Activated CD4-positive, alpha-beta T cell treated with anti-CD3 and anti-CD28 coated beads for 4 hours (primary cell): Measurements from ENCODE around the gene FIBP.
"Not testable (repeated sequence)": the region's sequence is repeated elsewhere in the genome, so short reads cannot be mapped to it uniquely, and the experiment has no call there.

ENCODE experiments used
- DNase-seq, 2 donors: peaks; one replicate each; pipeline ENCODE4 v3.0.0-alpha.2; 2020

The FIBP gene

DNA sequence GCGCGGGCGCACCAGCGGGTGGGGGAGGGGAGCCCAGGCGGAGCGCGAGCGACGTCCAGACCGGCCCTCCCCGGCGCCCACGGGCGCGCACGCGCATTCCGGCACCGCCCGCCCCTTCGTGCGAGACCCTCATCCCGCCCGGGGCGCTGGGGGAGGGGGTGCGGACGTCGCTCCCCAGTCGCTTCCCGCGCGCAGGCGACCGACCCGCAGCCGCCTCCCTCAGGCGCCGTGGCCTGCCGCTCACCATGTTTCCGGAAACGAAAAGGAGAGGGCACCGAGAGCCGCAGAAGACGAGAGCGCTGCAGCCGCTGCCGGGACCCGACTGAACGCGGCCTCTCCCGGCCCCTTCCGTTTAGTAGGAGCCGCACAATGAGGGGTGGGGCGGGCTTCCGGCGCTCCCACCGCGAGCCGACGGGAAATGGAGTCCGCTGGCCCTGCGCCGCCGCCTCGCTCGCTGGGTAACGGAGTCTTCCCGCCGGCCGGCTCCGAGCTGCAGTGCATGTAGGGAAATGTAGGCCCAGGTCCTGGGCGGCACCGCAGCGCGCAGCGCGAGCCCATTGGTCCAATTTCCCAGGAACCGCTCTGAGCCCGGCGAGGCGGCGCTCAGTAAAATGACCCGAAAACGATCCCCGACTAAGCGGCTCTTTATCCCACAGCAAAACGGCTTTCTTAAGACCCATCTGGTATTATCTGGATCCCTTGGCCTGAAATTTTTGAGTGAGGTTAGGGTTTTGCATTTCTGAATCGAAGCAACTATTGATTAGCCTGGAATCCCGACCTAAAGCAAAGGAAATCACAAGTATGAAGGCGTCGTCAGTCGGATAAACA lies 30.2 kb downstream of the FIBP start, which contains the start of gene CFL1:
CFL1 (minus strand) TSS at position 328 of the 828 bp plus-strand sequence; CDS start at position 247, 81 bp downstream.
- DNase-seq = peak; percentile 95 to 98

DNA sequence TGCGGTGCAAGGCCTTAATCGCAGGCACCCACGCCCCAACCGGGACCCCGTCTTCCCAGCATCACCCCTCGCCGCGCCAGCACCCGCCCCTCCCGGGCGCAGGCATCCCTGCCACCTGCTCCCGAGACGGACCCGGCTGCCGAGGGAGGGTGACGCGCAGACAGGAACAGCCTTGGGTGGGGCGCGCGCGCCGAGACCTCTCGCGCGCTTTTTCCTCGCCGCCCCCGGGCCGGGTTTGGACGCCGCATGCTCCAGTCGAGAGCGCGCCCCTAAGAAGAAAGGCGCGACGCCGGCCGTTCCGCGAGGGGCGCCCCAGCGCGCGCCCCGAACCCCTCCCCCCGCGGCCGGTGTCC lies 30.8 kb downstream of the FIBP start:
- DNase-seq = peak; percentile 69

DNA sequence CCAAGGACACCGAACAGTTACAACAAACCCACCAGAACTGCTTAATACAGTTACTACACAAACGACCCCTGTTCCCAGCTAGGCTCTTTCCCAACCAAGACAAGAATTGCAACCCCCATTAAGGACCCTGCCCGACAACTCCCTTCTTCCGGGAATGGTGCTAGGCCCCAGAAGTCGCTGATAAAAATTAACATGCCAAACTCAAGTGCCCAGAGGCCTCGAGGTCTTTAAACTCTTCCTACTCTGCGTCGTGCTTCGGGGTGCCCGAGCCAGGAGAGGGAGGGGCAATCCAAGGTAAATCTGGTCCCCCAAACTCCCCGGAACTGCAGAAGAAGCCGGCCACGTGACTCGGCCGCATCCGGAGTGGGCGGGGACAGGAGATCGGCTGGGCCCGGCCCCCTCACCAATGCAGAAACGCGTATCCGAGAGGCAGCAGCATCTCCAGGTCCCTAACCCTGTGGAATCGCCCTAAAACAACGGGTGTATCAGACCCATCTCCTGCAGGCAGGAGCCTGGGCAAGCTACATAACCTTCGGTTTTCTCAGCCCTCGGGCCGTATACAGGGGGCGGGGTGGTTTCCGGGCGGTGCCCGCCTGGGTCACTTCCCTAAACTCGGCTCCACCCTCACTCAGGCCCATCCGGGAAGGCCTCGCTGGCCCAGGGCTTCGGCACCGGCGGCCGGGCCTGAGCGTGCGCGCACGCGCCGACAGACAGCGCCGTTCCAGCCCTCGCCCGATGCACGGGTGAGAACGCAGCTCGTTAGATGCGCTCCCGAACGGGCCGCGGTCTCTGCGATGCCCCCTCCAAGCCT lies 31.4 kb downstream of the FIBP start:
- DNase-seq = peak; percentile 83 to 84

DNA sequence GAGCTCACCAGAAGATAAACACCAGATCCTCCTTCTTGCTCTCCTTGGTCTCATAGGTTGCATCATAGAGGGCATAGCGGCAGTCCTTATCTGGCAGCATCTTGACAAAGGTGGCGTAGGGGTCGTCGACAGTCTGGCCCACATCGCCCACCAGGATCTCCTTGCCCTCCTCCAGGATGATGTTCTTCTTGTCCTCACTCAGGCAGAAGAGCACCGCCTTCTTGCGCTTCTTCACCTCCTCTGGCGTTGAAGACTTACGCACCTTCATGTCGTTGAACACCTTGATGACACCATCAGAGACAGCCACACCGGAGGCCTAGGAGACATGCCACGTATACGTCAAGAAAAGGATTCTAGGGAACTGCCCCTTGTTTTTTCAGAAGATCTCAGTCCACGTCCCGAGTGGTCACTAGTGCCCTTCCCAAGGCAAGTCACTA lies 32.3 kb downstream of the FIBP start:
- DNase-seq = no peak

DNA sequence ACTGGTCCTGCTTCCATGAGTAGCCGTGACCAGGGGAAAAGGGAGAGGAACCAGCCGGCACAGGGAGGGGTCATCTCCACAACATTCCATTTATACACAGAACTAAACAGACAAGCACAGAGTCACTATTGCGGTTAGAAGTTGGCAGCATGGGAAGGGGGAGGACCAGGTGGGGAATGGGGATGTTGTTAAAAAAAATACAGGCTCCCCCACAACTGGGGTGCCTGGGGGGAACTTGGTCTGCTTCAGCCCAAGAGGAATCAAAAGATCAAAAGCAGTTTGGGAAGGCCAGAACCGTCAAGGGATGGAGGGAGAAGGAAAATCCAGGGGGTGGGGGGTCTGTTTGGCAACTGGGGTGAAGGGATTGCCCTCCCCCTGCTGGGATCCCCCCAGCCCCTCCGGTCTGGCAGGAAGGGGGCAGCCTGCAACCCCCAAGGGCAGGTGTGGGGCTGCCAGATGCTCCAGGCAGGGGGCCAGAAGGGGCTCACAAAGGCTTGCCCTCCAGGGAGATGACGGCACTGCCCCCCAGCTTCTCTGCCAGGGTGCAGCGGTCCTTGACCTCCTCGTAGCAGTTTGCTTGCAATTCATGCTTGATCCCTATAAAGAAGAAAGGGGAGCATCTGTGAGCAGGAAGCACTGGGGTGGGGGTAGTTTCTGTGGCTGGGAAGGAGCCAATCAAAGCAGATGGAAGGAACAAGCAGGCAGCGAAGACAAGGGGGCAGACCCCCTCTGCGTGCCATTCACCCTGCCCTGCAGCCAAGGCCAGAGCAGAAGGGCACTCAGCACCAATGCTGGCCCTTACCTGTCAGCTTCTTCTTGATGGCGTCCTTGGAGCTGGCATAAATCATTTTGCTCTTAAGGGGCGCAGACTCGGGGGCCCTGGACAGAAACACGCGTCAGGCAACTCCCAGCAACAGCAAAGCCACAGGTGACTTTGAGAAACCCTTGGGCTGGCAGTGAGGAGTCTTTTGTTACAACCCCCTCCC lies 33.1 kb downstream of the FIBP start:
- DNase-seq = no peak

DNA sequence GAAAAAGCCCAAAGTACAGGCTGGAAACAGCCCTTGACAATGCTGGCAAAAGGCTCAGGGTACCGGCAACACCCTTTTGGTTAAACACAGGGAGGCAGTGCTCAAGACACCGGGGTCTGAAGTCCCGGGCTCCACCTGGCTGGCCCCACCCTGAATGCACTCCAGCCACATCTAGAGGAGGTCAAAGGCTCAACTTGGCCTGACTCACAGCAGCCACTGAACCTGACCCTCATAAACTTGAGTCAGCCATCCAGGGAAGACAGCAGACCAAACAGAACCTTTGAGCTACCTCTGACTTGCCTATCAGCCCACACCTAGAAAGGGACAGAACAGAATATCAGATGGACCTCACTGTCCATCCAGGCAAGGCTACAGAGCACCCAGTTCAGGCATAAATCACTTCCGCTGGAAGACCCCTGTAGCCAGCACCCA lies 34.1 kb downstream of the FIBP start:
- DNase-seq = no peak

DNA sequence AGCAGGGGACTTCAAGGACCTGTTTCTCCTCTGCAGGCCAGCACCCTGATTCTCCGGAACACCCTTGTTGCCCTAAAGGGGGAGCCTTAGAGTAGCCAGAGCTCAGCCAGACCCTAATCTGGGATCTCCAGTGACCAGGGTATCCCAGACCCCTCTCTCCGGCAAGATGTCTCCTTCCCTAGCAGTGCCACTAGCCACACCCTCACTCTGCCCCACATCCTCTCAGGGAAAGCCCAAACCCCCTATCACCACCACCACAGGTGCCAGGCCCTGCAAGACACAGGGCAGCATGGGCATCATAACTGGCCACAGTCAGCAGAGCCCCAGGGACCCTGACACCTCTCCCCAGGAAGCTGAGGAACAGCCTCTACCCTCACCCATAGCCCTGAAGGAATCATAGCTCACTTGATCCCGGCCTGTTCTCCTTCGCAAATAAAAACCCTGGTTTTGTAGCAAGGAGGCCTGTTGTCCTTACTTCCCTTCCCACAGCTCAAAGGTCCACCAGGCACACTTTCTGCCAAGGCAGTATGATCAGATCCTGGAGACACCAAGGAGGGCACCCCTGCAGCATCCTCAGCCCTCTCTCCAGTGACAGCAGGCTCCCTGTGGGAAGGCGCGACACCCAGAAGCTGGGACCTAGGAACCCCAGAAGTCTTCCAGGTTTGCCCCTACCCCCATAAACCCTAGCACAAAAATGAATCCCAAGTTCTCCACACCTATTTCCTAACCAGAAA lies 34.9 kb downstream of the FIBP start:
- DNase-seq = no peak

DNA sequence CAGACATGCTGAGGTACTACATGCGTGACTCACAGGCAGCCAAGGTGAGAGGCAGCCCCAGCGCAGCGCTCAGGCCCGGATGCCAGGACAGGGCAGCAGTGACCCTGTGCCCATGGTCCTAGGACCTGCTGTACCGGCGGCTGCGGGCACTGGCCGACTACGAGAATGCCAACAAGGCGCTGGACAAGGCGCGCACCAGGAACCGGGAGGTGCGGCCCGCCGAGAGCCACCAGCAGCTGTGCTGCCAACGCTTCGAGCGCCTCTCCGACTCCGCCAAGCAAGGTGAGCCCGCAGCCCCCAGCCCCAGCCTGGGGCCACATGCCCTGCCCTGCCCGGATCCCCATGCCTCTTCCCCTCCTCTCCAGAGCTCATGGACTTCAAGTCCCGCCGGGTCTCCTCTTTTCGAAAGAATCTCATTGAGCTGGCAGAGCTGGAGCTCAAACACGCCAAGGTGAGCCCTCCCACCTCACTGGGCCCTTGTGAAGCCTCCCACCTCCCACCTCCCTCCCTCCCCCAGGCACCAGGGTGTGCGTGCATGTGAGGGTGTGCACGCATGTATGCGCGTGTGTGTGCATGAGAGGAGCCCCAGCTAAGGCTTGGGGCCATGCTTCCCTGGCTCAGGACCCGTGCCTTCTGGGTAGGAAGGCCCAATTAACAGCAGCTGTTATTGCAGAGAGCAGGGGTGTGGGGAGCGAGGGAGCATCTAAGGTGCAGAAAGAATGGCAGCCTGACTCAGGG lies 35.6 kb downstream of the FIBP start:
- DNase-seq = no peak

DNA sequence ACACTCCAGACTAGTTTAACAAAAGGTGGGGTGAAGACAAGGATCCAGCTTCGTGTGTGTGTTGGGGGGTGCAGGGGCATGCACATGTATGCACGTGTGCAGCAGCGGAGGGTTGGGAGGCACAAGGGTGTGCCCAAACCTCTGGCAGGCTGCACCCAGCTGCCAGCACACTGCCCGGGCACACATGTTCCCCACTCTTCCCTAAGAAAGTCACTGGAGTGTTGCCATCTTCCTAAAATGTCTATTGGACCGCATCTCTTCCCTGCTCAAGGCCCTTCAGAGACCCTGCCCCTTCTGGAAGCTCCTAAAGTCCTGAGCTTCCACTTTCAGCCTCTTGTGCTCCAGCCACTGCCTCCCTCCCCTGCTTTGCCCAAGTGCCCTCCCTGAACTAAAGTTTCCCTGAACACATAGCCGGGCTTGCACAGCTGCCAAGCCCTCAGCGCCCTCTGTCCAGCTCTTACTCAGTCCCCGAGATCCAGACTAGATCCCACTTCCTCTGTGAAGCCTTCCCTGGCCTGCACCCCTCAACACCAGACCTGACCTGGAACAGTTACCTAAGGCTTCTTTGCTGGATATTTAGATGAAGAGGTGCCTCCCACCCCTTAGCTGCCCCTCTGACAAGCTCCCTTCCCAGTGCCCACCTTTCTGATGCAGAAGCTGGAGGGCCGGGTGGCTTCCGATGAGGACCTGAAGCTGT lies 36.3 kb downstream of the FIBP start:
- DNase-seq = no peak

DNA sequence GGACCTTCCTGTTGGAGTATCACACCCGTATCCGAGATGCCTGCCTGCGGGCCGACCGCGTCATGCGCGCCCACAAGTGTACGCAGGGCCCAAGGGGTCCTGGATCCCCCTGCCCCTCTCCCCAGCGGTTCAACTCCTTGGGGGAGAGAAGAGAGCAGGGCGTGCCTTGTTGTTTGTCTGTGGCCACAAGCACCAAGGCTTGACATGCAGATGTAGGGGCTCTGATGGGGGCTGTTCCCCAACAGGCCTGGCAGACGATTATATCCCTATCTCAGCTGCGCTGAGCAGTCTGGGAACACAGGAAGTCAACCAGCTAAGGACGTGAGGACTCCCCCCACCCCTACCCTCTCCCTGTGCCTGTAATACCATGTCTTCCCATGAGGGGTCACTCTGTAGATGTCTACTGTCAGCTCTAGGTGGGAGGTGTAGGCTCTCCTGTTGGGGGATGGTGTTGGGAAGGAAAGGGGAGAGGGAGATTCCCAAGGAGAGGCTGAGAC lies 37.1 kb downstream of the FIBP start:
- no peak for DNase-seq

DNA sequence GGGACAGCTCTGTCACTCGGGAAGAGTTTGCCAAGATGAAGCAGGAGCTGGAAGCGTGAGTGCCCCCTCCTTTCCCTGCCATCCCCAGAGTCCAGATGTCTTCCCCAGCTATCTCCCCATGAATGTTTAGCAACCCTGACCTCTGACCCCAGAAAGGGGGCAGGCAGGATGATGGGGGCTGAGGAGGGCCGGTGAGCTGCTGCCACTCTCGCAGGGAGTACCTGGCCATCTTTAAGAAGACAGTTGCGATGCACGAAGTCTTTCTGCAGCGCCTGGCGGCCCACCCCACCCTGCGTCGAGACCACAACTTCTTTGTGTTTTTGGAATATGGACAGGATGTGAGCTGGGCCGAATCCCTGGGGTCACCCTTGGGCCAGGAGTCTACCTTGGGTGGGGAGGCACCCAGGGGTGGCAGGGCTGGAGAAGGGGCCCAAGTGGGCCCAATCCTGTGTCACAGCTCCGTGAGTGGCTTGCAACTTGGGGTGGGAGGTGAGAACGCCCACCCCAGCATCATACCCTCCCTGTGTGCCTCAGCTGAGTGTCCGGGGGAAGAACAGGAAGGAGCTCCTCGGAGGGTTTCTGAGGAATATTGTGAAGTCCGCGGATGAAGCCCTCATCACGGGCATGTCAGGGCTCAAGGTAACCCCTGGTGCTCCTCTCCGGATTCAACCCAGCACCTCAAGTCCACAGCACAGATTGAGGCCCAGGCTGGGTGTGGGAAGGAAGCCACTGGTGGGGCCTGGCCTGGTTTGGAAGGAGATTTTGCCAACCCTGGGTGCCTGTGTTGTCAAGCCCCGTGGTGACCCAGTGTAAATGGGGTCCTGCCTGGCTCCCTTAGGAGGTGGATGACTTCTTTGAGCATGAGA lies 37.8 kb downstream of the FIBP start:
- no peak for DNase-seq

DNA sequence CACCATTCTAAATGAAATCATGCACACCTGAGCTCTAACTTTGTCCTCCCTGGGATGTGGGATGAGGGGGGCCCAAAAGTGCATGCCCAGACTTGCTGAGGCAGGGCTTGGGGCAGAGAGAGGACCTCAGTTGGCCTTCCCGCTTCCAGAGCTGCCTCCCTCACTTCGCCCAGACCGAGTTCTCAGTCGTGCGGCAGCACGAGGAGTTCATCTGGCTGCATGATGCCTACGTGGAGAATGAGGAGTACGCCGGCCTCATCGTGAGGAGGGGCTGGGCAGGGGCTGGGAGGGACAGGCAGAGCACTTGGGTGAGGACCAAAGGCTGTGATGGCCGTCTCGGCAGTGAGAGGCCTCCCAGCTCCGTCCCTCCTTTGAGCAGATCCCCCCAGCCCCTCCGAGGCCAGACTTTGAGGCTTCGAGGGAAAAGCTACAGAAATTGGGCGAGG lies 38.5 kb downstream of the FIBP start:
- no peak for DNase-seq

DNA sequence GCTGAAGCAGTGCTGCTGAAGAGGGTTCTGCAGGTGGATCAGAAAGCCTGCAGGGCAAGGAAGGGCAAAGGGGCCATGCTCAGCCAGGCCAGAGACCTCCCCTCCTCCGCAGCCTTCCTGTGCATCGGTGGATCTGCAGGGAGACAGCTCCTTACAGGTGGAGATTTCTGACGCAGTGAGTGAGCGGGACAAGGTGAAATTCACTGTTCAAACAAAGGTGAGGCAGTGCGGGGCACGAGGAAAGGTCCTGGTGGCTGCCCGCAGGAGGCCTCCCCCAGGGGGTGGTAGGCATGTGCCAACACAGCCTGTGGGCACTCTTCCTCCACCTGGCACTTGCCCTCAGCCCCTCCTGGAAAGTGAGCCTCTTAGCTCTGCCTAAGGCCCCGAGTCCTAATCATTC lies 38.9 kb downstream of the FIBP start:
- DNase-seq = no peak

DNA sequence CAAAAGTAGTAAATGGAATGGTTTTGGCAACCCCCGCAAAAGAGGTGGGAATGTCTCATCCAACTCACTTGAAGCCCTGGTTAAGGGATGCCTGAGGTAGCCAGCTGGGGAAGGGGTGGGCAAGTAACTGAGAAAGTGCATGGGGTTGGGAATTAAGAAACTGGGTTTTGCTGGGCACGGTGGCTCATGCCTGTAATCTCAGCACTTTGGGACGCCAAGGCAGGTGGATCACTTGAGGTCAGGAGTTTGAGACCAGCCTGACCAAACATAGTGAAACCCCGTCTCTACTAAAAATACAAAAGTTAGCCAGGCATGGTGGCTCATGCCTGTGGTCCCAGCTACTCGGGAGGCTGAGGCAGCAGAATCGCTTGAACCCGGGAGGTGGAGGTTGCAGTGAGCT lies 39.6 kb downstream of the FIBP start:
- DNase-seq = not testable (repeated sequence)

DNA sequence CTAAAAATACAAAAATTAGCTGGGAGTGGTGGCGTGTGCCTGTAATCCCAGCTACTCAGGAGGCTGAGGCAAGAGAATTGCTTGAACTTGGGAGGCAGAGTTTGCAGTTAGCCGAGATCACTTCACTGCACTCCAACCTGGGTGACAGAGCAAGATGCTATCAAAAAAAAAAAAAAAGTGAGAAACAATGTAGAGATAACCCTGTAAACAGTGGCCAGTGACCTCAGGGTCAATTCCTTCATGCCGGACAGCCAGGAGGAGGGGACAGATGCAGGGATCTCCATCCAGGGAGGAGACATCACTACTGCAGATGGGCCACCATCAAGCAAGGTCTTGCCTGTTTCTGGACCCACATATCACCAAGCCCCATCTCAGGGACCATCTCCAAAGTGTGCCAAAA lies 40.5 kb downstream of the FIBP start:
- no peak for DNase-seq

DNA sequence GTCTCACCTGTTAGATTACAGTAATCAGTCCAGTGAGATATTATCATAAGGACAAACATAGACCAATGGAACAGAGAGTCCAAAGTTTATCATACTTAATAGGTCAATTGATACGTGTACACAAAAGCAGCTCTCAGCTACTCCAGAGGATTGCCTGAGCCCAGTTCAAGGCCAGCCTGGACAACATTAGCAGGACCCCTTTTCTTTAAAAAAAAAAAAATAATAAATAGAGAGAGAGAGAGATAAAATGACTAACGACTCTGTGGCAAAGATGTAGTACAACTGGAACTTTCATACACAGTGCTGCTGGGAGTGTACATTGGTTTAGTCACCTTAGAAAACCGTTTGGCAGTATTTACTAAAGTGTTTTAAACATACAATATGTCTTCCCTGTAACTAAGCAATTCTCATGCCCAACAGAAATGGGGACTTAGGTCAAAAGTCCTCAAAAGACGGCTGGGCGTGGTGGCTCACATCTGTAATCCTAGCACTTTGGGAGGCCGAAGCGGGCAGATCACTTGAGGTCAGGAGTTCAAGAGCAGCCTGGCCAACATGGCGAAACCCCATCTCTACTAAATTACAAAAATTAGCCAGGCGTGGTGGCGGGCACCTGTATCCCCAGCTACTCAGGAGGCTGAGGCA lies 43.9 kb downstream of the FIBP start:
- no peak for DNase-seq

DNA sequence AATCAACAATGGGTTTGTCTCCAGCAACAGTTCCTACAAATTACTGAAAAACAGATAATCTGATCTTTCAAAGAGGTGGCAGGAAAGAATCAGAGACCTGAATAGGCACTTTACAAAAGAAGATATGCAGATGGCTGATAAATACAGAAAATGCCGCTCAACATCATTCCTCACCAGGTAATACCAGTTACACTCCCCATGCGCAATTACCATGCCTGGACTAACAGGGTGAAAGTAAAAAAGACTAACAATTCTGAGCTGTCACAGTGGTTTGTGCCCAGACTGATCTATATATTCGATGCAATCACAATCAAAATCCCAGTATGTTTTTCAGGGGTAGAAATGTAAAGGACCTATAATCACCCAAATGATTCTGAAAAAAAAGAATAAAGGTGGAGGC lies 44.5 kb downstream of the FIBP start:
- DNase-seq = no peak

DNA sequence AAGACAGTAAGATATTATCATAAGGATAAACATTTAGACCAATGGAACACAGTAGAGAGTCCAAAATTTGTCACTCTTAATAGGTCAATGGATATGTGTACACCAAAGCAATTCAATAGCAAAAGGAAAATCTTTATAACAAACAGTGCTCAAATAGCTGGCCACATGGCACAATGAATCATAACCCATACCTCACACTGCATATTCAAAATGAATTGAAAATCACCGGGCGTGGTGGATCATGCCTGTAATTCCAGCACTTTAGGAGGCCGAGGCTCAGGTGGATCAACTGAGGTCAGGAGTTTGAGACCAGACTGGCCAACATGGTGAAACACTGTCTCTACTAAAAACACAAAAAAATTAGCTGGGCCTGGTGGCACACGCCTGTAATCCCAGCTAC lies 46.1 kb downstream of the FIBP start:
- no peak for DNase-seq

DNA sequence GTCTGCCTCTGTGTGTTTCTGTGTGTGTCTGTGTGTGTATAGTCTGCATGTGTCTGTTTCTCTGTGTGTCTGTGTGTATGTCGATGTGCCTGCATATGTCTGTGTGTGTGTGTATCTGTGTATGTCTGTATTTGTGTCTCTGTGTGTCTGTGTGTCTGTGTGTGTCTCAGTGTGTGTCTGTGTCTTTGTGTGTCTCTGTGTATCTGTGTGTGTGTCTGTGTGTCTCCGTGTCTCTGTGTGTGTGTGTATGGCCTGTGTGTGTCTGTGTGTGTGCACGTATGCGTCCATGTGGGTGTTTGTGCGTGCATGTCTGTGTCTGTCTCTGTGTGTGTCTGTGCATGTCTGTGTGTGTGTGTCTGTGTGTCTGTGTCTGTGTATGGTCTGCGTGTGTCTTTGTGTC lies 54.1 kb downstream of the FIBP start:
- DNase-seq = no peak
